NT2/D1 (cell line): Measurements from ENCODE around the gene ZCCHC10.

Experiments
- SUZ12 ChIP-seq: IDR thresholded peaks from 2 replicates; pipeline ENCODE4 v1.6.1; 2011; ENCODE audit not compliant: insufficient read length, insufficient read depth; ENCODE audit errors: extremely low read depth
- YY1 ChIP-seq: IDR thresholded peaks from 2 replicates; pipeline ENCODE4 v1.6.1; 2011; ENCODE audit not compliant: insufficient read length, insufficient read depth
- ZNF274 ChIP-seq: IDR thresholded peaks from 2 replicates; pipeline ENCODE4 v1.6.1; 2011; ENCODE audit warnings: mild to moderate bottlenecking, low read depth, low read length

DNA sequence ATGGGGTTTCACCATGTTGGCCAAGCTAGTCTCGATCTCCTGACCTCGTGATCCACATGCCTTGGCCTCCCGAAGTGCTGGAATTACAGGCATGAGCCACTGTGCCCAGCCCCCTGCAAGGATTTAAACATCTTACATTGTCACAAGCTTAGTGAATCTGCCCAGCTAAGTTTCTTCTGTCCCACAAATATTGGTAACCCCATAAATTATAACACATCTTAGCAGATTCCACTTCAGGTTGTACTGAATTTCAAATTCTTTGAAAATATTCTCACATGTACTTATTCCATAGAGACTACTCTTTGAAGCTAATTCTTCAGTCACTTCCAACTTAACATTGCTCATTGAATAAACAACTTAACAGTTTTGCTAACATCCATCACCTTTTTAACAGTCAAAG is 49.5 kb downstream of the ZCCHC10 start:
- TF ChIP-seq YY1 (no peak), ZNF274 (no peak), SUZ12 (no peak)
